ENCODE results near the gene ACTR5.

ACTR5 gene

DNA sequence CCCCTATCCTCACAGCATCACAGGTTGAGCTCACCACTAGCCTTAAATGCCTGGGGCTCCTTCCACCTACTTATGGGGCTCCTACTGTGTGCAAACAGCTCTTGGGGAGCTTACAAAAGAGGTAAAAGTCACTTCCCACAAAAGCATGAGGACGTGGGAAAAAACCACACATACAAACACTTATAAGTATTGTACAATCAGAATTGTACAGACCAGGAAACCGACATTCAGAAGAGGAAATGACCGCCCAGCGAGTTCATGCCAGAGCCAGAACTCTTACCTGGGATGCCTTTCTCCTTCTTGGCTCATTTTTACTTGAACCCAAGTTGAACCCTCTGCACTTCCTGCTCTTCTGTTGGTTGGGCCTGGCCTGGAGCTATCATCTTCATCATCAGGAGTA, 50.9 kb downstream of the ACTR5 start:
- ChIA-PET POLR2A (interaction anchor here (0.5 to 1.4 kb wide), 4 partner anchors 9 to 175 kb away, joined by 3 to 5 read pairs (median 4); no protein-coding TSS in a partner anchor), CTCF (interaction anchor here (0.5 to 1.8 kb wide), 5 partner anchors 9 to 74 kb away, joined by 3 to 14 read pairs (median 4); no protein-coding TSS in a partner anchor)
- no peaks in the 10 kb centered on the region for H3K27me3 ChIP-seq (replicated peaks in 2 of 5; ENCODE audit: control insufficient read depth in 4 of 5, insufficient read depth in 5 of 5, low read length in 4 of 5)
- peaks cover 0 to 5% (median 1%) of the 10 kb centered on the region in 5 experiments for H3K9me3 ChIP-seq (ENCODE audit: control extremely low read depth in 1 of 5, control insufficient read depth in 4 of 5, insufficient read depth in 2 of 5, low read depth in 1 of 5, low read length in 4 of 5)
- peaks cover 17 to 33% (median 22%) of the 10 kb centered on the region in 4 experiments for H3K4me1 ChIP-seq (ENCODE audit: control extremely low read depth in 1 of 4, control insufficient read depth in 4 of 4, insufficient read depth in 4 of 4, low read length in 3 of 4)
- H3K36me3 ChIP-seq (ENCODE audit: control insufficient read depth in 4 of 4, insufficient read depth in 4 of 4, low read length in 3 of 4), result peaks cover 0 to 2% (median 0%) of the 10 kb centered on the region in 4 experiments
- peak; percentile 63 to 93 (median 81) for DNase-seq
- H3K4me3 ChIP-seq (ENCODE audit: control insufficient read depth in 1 of 7, extremely low read depth in 1 of 7, insufficient read depth in 4 of 7, low read depth in 2 of 7, low read length in 6 of 7), result peak overlapping the region in 1 of 7 experiments; percentile 7
- H3K27ac ChIP-seq (ENCODE audit: insufficient read depth in 1 of 2, low read depth in 1 of 2, low read length in 2 of 2, poor library complexity in 1 of 2, severe bottlenecking in 2 of 2), result peak overlapping the region in 1 of 2 experiments; percentile 54
- WGBS (ENCODE audit: insufficient coverage), result 3% methylated on average over 3 of the region's 4 CpGs

DNA sequence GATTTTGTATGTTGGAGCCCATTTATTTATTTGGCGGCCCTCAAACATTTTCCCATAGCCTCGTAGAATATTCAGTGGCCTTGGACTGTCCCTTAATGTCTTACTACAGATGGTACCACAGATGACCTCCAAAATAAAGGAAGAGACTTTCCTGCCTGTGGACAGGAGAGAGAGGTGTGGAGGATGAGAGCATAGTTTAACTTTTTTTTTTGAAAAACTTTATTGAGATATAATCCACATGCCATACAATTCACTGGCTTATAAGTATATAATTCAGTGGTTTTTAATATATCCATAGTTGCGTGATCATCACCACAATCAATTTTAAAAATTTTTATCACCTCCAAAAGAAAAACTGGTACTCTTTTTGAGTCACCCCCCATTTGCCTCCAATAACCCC, 52.6 kb downstream of the ACTR5 start:
- Histone ChIP-seq H3K27me3 (replicated peaks in 2 of 5; ENCODE audit: control insufficient read depth in 4 of 5, insufficient read depth in 5 of 5, low read length in 4 of 5) (no peaks in the 10 kb centered on the region), H3K36me3 (ENCODE audit: control insufficient read depth in 4 of 4, insufficient read depth in 4 of 4, low read length in 3 of 4) (peaks cover 0 to 2% (median 0%) of the 10 kb centered on the region in 4 experiments), H3K4me1 (ENCODE audit: control extremely low read depth in 1 of 4, control insufficient read depth in 4 of 4, insufficient read depth in 4 of 4, low read length in 3 of 4) (peaks cover 23 to 41% (median 36%) of the 10 kb centered on the region in 4 experiments), H3K4me3 (ENCODE audit: control insufficient read depth in 1 of 7, extremely low read depth in 1 of 7, insufficient read depth in 4 of 7, low read depth in 2 of 7, low read length in 6 of 7) (no peak overlapping the region), H3K27ac (ENCODE audit: insufficient read depth in 1 of 2, low read depth in 1 of 2, low read length in 2 of 2, poor library complexity in 1 of 2, severe bottlenecking in 2 of 2) (no peak overlapping the region), H3K9me3 (ENCODE audit: control extremely low read depth in 1 of 5, control insufficient read depth in 4 of 5, insufficient read depth in 2 of 5, low read depth in 1 of 5, low read length in 4 of 5) (peaks cover 0 to 5% (median 1%) of the 10 kb centered on the region in 5 experiments)
- CTCF ChIA-PET, result interaction anchor here (1.4 kb wide), 1 partner anchor 79 kb away, joined by 3 read pairs; no protein-coding TSS in a partner anchor
- DNase-seq, result no peak
- no CpG with 5 or more reads among the region's 3 CpGs for WGBS (ENCODE audit: insufficient coverage)
- POLR2A ChIA-PET, result no interaction called here

DNA sequence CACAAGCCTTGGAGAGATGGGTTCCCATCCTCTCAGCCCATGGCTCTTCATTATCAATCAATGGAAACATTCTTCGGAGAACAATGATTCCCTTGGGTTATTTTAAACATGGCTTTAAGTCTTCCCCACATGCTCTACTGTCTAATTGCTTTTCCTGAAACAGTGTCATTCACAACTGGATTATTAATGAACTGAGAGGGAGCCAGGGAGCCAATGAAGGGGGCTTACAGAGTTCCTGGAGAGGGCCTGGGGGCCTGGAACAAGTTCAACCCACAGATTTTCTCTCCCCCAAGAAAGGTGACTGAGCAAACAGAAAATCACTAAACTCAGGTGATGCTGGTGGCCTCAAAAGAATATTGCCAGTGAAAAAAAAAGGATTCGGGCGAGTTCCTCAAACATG, 56.0 kb downstream of the ACTR5 start:
- Histone ChIP-seq H3K27ac (ENCODE audit: insufficient read depth in 1 of 2, low read depth in 1 of 2, low read length in 2 of 2, poor library complexity in 1 of 2, severe bottlenecking in 2 of 2) (peak overlapping the region; percentile 98), H3K4me3 (ENCODE audit: control insufficient read depth in 1 of 7, extremely low read depth in 1 of 7, insufficient read depth in 4 of 7, low read depth in 2 of 7, low read length in 6 of 7) (peak overlapping the region in 3 of 7 experiments; percentile 26 to 83 (median 29)), H3K36me3 (ENCODE audit: control insufficient read depth in 4 of 4, insufficient read depth in 4 of 4, low read length in 3 of 4) (no peaks in the 10 kb centered on the region), H3K27me3 (replicated peaks in 2 of 5; ENCODE audit: control insufficient read depth in 4 of 5, insufficient read depth in 5 of 5, low read length in 4 of 5) (peaks cover 0 to 2% (median 0%) of the 10 kb centered on the region in 5 experiments), H3K4me1 (ENCODE audit: control extremely low read depth in 1 of 4, control insufficient read depth in 4 of 4, insufficient read depth in 4 of 4, low read length in 3 of 4) (peaks cover 21 to 66% (median 51%) of the 10 kb centered on the region in 4 experiments), H3K9me3 (ENCODE audit: control extremely low read depth in 1 of 5, control insufficient read depth in 4 of 5, insufficient read depth in 2 of 5, low read depth in 1 of 5, low read length in 4 of 5) (no peaks in the 10 kb centered on the region)
- DNase-seq, result no peak
- ChIA-PET POLR2A (interaction anchor here (0.7 to 1.9 kb wide), 4 partner anchors 10 to 89 kb away, joined by 3 to 8 read pairs (median 6); no protein-coding TSS in a partner anchor), CTCF (interaction anchor here (1.4 to 3.8 kb wide), 3 partner anchors 8 to 53 kb away, joined by 3 to 26 read pairs (median 13); no protein-coding TSS in a partner anchor)
- 71% methylated on average over 1 of the region's 3 CpGs for whole genome bisulfite sequencing (ENCODE audit: insufficient coverage)

DNA sequence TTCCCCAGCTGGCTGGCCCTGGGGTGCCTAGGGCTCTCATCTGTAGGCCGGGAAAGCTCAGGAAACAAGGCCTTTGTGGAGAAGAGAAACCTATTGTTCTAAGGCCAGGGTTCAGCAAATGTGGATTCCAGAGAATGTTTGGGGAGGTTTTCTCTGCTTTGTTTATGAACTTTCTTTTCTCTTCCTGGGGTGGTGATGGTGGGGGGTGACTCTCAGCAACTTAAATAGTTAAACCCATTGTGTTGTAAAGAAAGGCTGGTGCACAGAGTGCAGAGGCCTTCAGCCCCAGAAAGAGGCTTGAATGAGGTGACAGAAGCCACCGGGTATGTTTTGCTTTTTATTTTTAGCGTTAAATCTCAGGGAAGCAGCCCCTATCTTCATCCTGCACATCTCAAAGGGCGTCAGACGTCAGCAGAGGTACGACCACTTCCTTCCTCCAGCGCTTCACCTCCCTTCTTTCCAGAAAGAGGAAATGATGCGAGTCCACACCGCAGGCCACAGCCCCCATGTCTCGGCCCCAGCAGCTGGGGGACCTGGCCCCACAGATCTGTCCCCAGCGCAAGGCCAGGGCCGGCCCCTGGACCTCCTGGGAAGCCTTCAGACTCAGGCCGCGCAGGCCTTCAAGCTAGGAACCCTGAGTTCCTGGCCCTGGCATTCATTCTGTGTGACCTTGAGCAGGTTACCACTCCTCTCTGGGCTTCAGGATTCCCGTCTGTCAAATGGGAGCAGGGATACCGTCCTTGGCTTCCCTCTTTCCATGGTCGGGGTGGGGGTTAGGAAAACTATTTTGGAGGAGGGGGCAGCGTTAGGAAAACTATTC, 56.6 kb downstream of the ACTR5 start:
- Histone ChIP-seq H3K36me3 (ENCODE audit: control insufficient read depth in 4 of 4, insufficient read depth in 4 of 4, low read length in 3 of 4) (no peaks in the 10 kb centered on the region), H3K27me3 (replicated peaks in 2 of 5; ENCODE audit: control insufficient read depth in 4 of 5, insufficient read depth in 5 of 5, low read length in 4 of 5) (peaks cover 0 to 2% (median 0%) of the 10 kb centered on the region in 5 experiments), H3K9me3 (ENCODE audit: control extremely low read depth in 1 of 5, control insufficient read depth in 4 of 5, insufficient read depth in 2 of 5, low read depth in 1 of 5, low read length in 4 of 5) (no peaks in the 10 kb centered on the region), H3K27ac (ENCODE audit: insufficient read depth in 1 of 2, low read depth in 1 of 2, low read length in 2 of 2, poor library complexity in 1 of 2, severe bottlenecking in 2 of 2) (peak overlapping the region; percentile 98), H3K4me3 (ENCODE audit: control insufficient read depth in 1 of 7, extremely low read depth in 1 of 7, insufficient read depth in 4 of 7, low read depth in 2 of 7, low read length in 6 of 7) (peak overlapping the region; percentile 71 to 92 (median 81)), H3K4me1 (ENCODE audit: control extremely low read depth in 1 of 4, control insufficient read depth in 4 of 4, insufficient read depth in 4 of 4, low read length in 3 of 4) (peaks cover 18 to 61% (median 46%) of the 10 kb centered on the region in 4 experiments)
- 1% methylated on average over 12 of the region's 18 CpGs for WGBS (ENCODE audit: insufficient coverage)
- POLR2A ChIA-PET, result interaction anchor here (0.6 to 1.9 kb wide), 19 partner anchors 10 to 158 kb away, joined by 3 to 13 read pairs (median 4); partner anchors contain the start of genes ACTR5 and DHX35
- peak; percentile 98 to 100 (median 99) for DNase-seq
- CTCF ChIA-PET, result interaction anchor here (0.8 to 3.8 kb wide), 7 partner anchors 9 to 80 kb away, joined by 3 to 26 read pairs (median 3); no protein-coding TSS in a partner anchor

DNA sequence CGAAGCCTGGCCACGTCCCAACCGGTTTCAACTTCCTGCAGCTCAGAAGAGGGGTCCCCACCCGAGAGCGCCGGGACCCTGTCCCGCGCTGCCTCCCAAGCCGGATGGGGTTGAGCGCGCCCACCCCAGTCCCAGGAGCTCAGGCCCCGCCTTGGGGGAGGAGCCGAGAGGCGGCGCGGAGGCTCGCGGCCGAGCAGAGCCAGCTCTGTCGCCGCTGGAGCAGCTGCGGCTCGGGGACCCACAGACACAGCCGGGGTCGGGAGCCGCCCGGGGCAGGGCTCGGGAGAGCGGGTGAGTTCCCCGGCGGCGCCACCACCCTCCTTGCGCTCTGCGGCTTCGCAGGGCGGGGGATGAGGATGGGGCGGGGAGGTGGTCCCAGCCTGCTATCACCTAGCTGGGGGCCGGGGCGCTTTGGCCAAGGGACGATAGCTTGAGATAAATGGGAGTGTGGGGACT, 57.3 kb downstream of the ACTR5 start, which contains the start of gene PPP1R16B:
TSS of gene PPP1R16B (plus strand) at position 196 of the 456 bp plus-strand sequence. CDS start 30,229 bp downstream, outside the sequence.
- peaks cover 0 to 5% (median under 1%) of the 10 kb centered on the region in 4 experiments for H3K36me3 ChIP-seq (ENCODE audit: control insufficient read depth in 4 of 4, insufficient read depth in 4 of 4, low read length in 3 of 4)
- peak within 1 kb of the TSS; percentile 71 to 92 (median 81) for H3K4me3 ChIP-seq (ENCODE audit: control insufficient read depth in 1 of 7, extremely low read depth in 1 of 7, insufficient read depth in 4 of 7, low read depth in 2 of 7, low read length in 6 of 7)
- peak within 1 kb of the TSS; percentile 98 for H3K27ac ChIP-seq (ENCODE audit: insufficient read depth in 1 of 2, low read depth in 1 of 2, low read length in 2 of 2, poor library complexity in 1 of 2, severe bottlenecking in 2 of 2)
- CTCF ChIA-PET, result interaction anchor here (0.8 to 3.8 kb wide), 7 partner anchors 10 to 80 kb away, joined by 3 to 26 read pairs (median 3); no protein-coding TSS in a partner anchor
- H3K4me1 ChIP-seq (ENCODE audit: control extremely low read depth in 1 of 4, control insufficient read depth in 4 of 4, insufficient read depth in 4 of 4, low read length in 3 of 4), result peaks cover 18 to 57% (median 44%) of the 10 kb centered on the region in 4 experiments
- peak; percentile 80 to 88 (median 88) for DNase-seq
- WGBS (ENCODE audit: insufficient coverage), result 0% methylated on average over 33 of the region's 40 CpGs
- H3K9me3 ChIP-seq (ENCODE audit: control extremely low read depth in 1 of 5, control insufficient read depth in 4 of 5, insufficient read depth in 2 of 5, low read depth in 1 of 5, low read length in 4 of 5), result no peaks in the 10 kb centered on the region
- H3K27me3 ChIP-seq (replicated peaks in 2 of 5; ENCODE audit: control insufficient read depth in 4 of 5, insufficient read depth in 5 of 5, low read length in 4 of 5), result peaks cover 0 to 2% (median 0%) of the 10 kb centered on the region in 5 experiments
- POLR2A ChIA-PET, result interaction anchor here (0.5 to 1.9 kb wide), 20 partner anchors 9 to 157 kb away, joined by 3 to 13 read pairs (median 4); partner anchors contain the start of genes ACTR5 and DHX35

- H3K27me3 ChIP-seq (replicated peaks in 2 of 5; ENCODE audit: control insufficient read depth in 4 of 5, insufficient read depth in 5 of 5, low read length in 4 of 5), result peaks cover 0 to 2% (median 0%) of the 10 kb centered on the region in 5 experiments
- peak in 1 of 3 donors; percentile 49 for DNase-seq
- no peaks in the 10 kb centered on the region for H3K9me3 ChIP-seq (ENCODE audit: control extremely low read depth in 1 of 5, control insufficient read depth in 4 of 5, insufficient read depth in 2 of 5, low read depth in 1 of 5, low read length in 4 of 5)
- ChIA-PET CTCF (interaction anchor here (0.9 to 3.8 kb wide), 13 partner anchors 9 to 88 kb away, joined by 3 to 26 read pairs (median 5); no protein-coding TSS in a partner anchor), POLR2A (interaction anchor here (0.5 to 1.9 kb wide), 20 partner anchors 8 to 156 kb away, joined by 3 to 13 read pairs (median 4); partner anchors contain the start of genes ACTR5 and DHX35)
- H3K4me1 ChIP-seq (ENCODE audit: control extremely low read depth in 1 of 4, control insufficient read depth in 4 of 4, insufficient read depth in 4 of 4, low read length in 3 of 4), result peaks cover 18 to 57% (median 44%) of the 10 kb centered on the region in 4 experiments
- peak overlapping the region; percentile 71 to 92 (median 81) for H3K4me3 ChIP-seq (ENCODE audit: control insufficient read depth in 1 of 7, extremely low read depth in 1 of 7, insufficient read depth in 4 of 7, low read depth in 2 of 7, low read length in 6 of 7)
- H3K36me3 ChIP-seq (ENCODE audit: control insufficient read depth in 4 of 4, insufficient read depth in 4 of 4, low read length in 3 of 4), result peaks cover 0 to 6% (median 2%) of the 10 kb centered on the region in 4 experiments
- 0% methylated on average over 61 of the region's 81 CpGs for WGBS (ENCODE audit: insufficient coverage)
- peak overlapping the region; percentile 98 for H3K27ac ChIP-seq (ENCODE audit: insufficient read depth in 1 of 2, low read depth in 1 of 2, low read length in 2 of 2, poor library complexity in 1 of 2, severe bottlenecking in 2 of 2)
These were observed 57.9 kb downstream of the ACTR5 start for GRCh38 chr20:38805958-38806854.
